Amygdala (tissue), 56 donors: ENCODE results near the gene RBMS3.
A peak's percentile ranks its signal among the peaks of the same experiment; 100 is the strongest.
"Not testable (repeated sequence)": the region's sequence is repeated elsewhere in the genome, so short reads cannot be mapped to it uniquely, and the experiment has no call there.

Source experiments
- DNase-seq, 56 donors: peaks; one replicate each; lab custom pipeline; 2025; lab: John Stamatoyannopoulos, UW

The RBMS3 gene

GRCh38 chr3:29335438-29335837 lies 54.6 kb downstream of the RBMS3 start:
- DNase-seq, result peak in 9 of 56 donors; percentile 1 to 56 (median 7)

- DNase-seq, result no peak
Observed at GRCh38 chr3:29335943-29336342, 55.1 kb downstream of the RBMS3 start.

- no peak for DNase-seq
Observed at GRCh38 chr3:29337565-29337964, 56.7 kb downstream of the RBMS3 start.

- no peak for DNase-seq
Observed at GRCh38 chr3:29338377-29338776, 57.5 kb downstream of the RBMS3 start.

- DNase-seq, result no peak
Observed at GRCh38 chr3:29339016-29339833, 58.4 kb downstream of the RBMS3 start.

GRCh38 chr3:29344154-29344553 lies 63.3 kb downstream of the RBMS3 start:
- DNase-seq, result no peak

- DNase-seq, result no peak
Observed at GRCh38 chr3:29344935-29345334, 64.1 kb downstream of the RBMS3 start.

GRCh38 chr3:29345516-29346300 lies 64.8 kb downstream of the RBMS3 start:
- DNase-seq, result no peak

GRCh38 chr3:29346828-29347227 lies 66.0 kb downstream of the RBMS3 start:
- DNase-seq, result no peak

GRCh38 chr3:29347412-29347811 lies 66.5 kb downstream of the RBMS3 start:
- DNase-seq, result no peak

GRCh38 chr3:29348316-29348715 lies 67.4 kb downstream of the RBMS3 start:
- DNase-seq, result no peak

GRCh38 chr3:29349049-29349448 lies 68.2 kb downstream of the RBMS3 start:
- DNase-seq, result no peak

GRCh38 chr3:29353807-29354206 lies 72.9 kb downstream of the RBMS3 start:
- no peak for DNase-seq

- no peak for DNase-seq
Observed at GRCh38 chr3:29354894-29355293, 74.0 kb downstream of the RBMS3 start.

GRCh38 chr3:29356062-29356461 lies 75.2 kb downstream of the RBMS3 start:
- no peak for DNase-seq

GRCh38 chr3:29360289-29360688 lies 79.4 kb downstream of the RBMS3 start:
- DNase-seq, result not testable (repeated sequence)

GRCh38 chr3:29363110-29363509 lies 82.2 kb downstream of the RBMS3 start:
- DNase-seq, result no peak

GRCh38 chr3:29370021-29370420 lies 89.2 kb downstream of the RBMS3 start:
- no peak for DNase-seq

- no peak for DNase-seq
Observed at GRCh38 chr3:29370476-29371420, 89.9 kb downstream of the RBMS3 start.

GRCh38 chr3:29373131-29373680 lies 92.3 kb downstream of the RBMS3 start:
- no peak for DNase-seq
